Thoracic aorta (tissue), 2 donors: Measurements from ENCODE around the gene SFI1. TPM values are rescaled to one million over a fixed set of nuclear protein-coding genes. Genes with fewer than 3 reads are reported as not detected.
A peak's percentile ranks its signal among the peaks of the same experiment; 100 is the strongest.
"Not testable (repeated sequence)": the region's sequence is repeated elsewhere in the genome, so short reads cannot be mapped to it uniquely, and the experiment has no call there.

Experiments
- ATAC-seq: fragments of 150-250 bp; one replicate; pipeline ENCODE4 v1.8.0; 2017; ENCODE audit warnings: low read depth; ENCODE audit not compliant: insufficient number of reproducible peaks, low FRiP score
- DNase-seq: peaks from one replicate; pipeline ENCODE4 v3.0.0-alpha.2; 2020; ENCODE audit warnings: low spot score
- H3K27ac ChIP-seq, 2 donors: fragments of 200-600 bp; sonication (generic); 1 replicate in 1 of 2; 2 replicates in 1 of 2; pipeline ENCODE4 v1.5.1; 2016; ENCODE audit warnings: mild to moderate bottlenecking in 2 of 2, moderate library complexity in 2 of 2
- H3K27me3 ChIP-seq: fragments of 200-600 bp; sonication (generic); replicated peaks from 2 replicates; pipeline ENCODE4 v1.6.0; 2016; ENCODE audit warnings: mild to moderate bottlenecking; ENCODE audit not compliant: insufficient read depth
- H3K36me3 ChIP-seq: fragments of 200-600 bp; sonication (generic); one replicate; pipeline ENCODE4 v1.5.1; 2016
- H3K4me1 ChIP-seq, 2 donors: fragments of 200-600 bp; sonication (generic); 1 replicate in 1 of 2; 2 replicates in 1 of 2; pipeline versions ENCODE4 v1.5.1 to v1.6.0; 2016; ENCODE audit warnings: low read depth in 2 of 2, mild to moderate bottlenecking in 1 of 2; ENCODE audit not compliant: control insufficient read depth in 1 of 2
- H3K4me3 ChIP-seq: fragments of 200-600 bp; sonication (generic); 2 replicates; pipeline ENCODE4 v1.5.1; 2016; ENCODE audit warnings: mild to moderate bottlenecking
- H3K9me3 ChIP-seq: fragments of 200-600 bp; sonication (generic); 2 replicates; pipeline ENCODE4 v1.5.1; 2016
- total RNA-seq, 2 donors: library from RNA; depleted of rRNA; stranded (reverse); fragments of >200 nt; gene quantifications; one replicate each; pipeline versions ENCODE4 v1.1.0 to v1.2.3, GENCODE V29; 2016
- TF ChIP-seq, protein P1 (sequence below): fragments of 200-600 bp; sonication (generic); IDR thresholded peaks from one replicate; pipeline ENCODE4 v1.5.1; 2019; ENCODE audit warnings: antibody characterized with exemption

The SFI1 gene
- total RNA-seq, 2 donors from 2014 or later = 25.0 to 59.9 TPM

DNA sequence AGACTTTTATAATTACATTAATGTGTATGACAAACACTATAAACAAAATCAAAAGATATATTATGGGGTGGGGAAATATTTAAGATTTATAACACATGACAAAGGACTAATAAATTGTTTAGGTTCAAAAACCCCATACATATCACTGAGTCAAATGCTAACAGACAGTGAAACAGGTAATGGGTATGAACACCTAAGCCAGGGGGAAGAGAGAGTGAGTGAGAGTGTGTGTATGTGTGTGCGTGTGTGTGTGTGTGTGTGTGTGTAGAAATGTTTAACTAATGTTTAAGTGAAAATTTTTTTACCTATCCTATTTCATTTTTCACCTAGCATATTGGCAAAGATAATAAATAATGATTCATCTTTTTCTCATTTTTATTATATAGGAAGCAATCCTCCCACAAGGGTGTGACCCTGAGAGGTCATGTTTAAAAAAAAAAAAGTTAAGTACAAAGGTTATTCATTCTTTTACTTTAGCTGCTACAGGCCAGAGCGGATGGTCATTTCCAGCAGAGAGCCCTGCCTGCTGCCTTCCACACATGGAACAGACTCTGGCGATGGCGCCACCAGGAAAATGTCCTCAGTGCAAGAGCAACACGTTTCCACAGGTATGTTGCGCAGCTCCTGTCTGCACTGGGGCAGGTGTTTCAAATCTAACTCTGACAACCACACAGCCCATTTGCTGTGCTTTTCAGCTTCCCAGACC lies 92.8 kb downstream of the SFI1 start:
- ATAC-seq (no peak), DNase-seq (no peak)
- H3K4me1 ChIP-seq = peaks cover 6 to 22% of the 10 kb centered on the region in 2 donors
- H3K27ac ChIP-seq = no peak overlapping the region
- no peaks in the 10 kb centered on the region for H3K27me3 ChIP-seq
- no peak overlapping the region for H3K4me3 ChIP-seq
- H3K9me3 ChIP-seq = no peaks in the 10 kb centered on the region
- peaks cover 10% of the 10 kb centered on the region for H3K36me3 ChIP-seq
- TF ChIP-seq, protein P1, sequence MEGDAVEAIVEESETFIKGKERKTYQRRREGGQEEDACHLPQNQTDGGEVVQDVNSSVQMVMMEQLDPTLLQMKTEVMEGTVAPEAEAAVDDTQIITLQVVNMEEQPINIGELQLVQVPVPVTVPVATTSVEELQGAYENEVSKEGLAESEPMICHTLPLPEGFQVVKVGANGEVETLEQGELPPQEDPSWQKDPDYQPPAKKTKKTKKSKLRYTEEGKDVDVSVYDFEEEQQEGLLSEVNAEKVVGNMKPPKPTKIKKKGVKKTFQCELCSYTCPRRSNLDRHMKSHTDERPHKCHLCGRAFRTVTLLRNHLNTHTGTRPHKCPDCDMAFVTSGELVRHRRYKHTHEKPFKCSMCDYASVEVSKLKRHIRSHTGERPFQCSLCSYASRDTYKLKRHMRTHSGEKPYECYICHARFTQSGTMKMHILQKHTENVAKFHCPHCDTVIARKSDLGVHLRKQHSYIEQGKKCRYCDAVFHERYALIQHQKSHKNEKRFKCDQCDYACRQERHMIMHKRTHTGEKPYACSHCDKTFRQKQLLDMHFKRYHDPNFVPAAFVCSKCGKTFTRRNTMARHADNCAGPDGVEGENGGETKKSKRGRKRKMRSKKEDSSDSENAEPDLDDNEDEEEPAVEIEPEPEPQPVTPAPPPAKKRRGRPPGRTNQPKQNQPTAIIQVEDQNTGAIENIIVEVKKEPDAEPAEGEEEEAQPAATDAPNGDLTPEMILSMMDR = no peak

DNA sequence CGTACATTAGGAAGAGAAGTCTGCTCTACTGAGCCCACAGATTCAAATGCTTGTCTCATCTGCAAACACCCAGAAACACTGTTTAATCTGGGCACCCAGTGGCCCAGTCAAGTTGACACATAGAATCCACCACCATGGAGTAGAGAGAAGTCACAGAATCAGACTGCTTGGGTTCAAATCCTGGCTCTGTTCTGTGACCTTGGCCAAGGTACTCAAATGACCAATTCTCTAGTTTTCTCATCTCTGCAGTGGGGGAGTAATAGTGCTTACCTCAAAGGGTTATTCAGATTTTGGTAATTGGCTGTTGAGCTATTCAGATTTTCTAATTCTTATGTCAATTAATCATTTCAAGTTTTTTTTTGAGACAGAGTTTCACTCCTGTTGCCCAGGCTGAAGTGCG lies 93.8 kb downstream of the SFI1 start:
- Histone ChIP-seq H3K4me1 (peaks cover 0 to 12% of the 10 kb centered on the region in 2 donors), H3K36me3 (peaks cover 10% of the 10 kb centered on the region)
- not testable (repeated sequence) for ATAC-seq

DNA sequence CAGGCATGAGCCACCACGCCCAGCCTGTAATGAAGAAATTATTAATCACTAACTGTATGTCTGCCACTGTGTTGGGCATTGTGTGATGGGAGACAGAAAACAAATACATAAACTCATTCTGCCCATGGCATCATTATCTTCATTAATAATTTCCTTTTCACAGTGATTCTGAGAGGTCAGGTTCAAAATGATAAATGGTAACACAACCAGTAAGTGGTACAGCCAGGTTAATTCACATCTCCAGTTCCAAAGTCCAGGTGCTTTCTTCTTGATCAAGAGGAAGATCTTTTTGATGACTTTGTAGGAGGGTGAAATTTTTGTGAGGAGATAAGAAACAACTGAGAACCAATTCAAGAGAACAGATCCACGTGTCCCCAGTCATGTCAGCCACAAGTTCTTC lies 98.9 kb downstream of the SFI1 start:
- Histone ChIP-seq H3K27ac (no peak overlapping the region), H3K36me3 (no peaks in the 10 kb centered on the region), H3K27me3 (no peaks in the 10 kb centered on the region), H3K4me1 (no peaks in the 10 kb centered on the region), H3K4me3 (no peak overlapping the region), H3K9me3 (no peaks in the 10 kb centered on the region)
- DNase-seq (no peak), ATAC-seq (no peak)
- TF ChIP-seq, protein P1 = no peak

More for the DNA sequence above, 93.8 kb downstream of the SFI1 start:
- DNase-seq, H3K27me3 ChIP-seq, H3K9me3 ChIP-seq, H3K4me3 ChIP-seq, H3K27ac ChIP-seq: not testable (repeated sequence)

DNA sequence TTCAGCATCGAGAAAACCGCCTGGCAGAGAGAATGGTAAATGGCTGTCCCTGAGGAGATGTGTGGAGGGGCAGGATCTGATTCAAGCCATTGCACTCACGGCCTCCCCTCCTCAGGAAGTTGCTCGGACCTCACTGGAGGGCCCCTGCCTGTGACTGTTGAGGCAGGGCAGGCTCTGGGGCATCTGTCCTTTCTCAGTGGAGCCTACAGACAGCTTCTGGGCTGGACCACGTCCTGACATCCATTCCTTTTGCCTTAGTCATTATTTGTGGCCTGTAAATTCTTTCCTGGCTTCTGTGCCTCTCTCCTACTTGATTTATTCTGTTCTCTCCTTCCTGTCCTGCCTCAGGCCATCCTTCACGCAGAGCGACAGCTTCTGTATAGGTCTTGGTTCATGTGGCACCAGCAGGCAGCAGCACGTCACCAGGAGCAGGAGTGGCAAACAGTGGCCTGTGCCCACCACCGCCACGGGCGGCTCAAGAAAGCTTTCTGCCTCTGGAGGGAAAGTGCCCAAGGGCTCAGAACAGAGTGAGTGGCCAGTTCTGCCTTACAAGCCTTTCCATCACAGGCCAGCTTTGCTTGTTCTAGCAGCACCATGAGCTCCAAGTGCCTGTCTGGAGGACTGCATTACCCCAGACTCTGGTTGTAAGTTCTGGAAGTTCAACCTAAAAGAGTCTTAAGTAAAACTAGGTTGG lies 106.1 kb downstream of the SFI1 start:
- Histone ChIP-seq H3K27me3 (no peaks in the 10 kb centered on the region), H3K36me3 (peaks cover 10% of the 10 kb centered on the region), H3K4me1 (peaks cover 0 to 8% of the 10 kb centered on the region in 2 donors), H3K9me3 (no peaks in the 10 kb centered on the region), H3K4me3 (no peak overlapping the region), H3K27ac (peak overlapping the region; percentile 64 to 74)
- ATAC-seq (peak; percentile 72), DNase-seq (no peak)
- TF ChIP-seq, protein P1 = no peak

DNA sequence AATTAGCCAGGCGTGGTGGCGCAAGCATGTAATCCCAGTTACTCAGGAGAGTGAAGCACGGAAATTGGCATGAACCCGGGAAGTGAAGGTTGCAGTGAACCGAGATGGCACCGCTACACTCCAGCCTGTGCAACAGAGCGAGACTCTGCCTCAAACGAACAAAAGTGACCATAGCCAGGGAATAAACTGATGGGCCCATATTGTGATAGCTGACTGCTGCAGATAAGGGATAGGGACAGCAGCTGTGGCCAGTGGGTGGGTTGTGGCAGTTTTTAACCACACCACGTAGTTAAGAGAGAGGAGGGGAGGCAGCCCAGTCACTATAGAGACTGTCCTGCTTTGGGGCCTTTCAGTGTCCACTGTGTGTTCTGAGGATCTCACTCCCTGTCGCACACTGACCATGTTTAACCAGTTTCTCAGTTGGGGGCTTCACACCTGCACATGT lies 106.8 kb downstream of the SFI1 start:
- Histone ChIP-seq H3K27me3 (no peaks in the 10 kb centered on the region), H3K9me3 (no peaks in the 10 kb centered on the region), H3K4me3 (no peak overlapping the region), H3K27ac (peak overlapping the region; percentile 64 to 74), H3K4me1 (peaks cover 0 to 8% of the 10 kb centered on the region in 2 donors), H3K36me3 (peaks cover 10% of the 10 kb centered on the region)
- ATAC-seq = no peak
- no peak for DNase-seq
- TF ChIP-seq, protein P1 = no peak
